ENCODE measurements around the gene AHRR. TPM values are rescaled to one million over a fixed set of nuclear protein-coding genes. Genes with fewer than 3 reads are reported as not detected.

AHRR gene
- total RNA-seq, 2 experiments from 2014 or later, result 35.7 to 41.6 TPM

GRCh38 chr5:432201-432927 lies 110.8 kb downstream of the AHRR start:
- Mint-ChIP-seq H3K4me1 (peaks cover 5% of the 10 kb centered on the region), H3K27me3 (no peaks in the 10 kb centered on the region), H3K27ac (peak overlapping the region; percentile 1), H3K4me3 (no peak overlapping the region), H3K36me3 (peaks cover 14% of the 10 kb centered on the region), H3K9me3 (no peaks in the 10 kb centered on the region)
- DNase-seq, result no peak
- POLR2A ChIA-PET, result no interaction called here
- no peak for ATAC-seq (ENCODE audit: low read depth)

GRCh38 chr5:432928-433791 lies 111.6 kb downstream of the AHRR start:
- ATAC-seq (ENCODE audit: low read depth) (no peak), DNase-seq (peak; percentile 22)
- no peaks in the 10 kb centered on the region for H3K9me3 Mint-ChIP-seq
- H3K27ac Mint-ChIP-seq, result no peak overlapping the region
- POLR2A ChIA-PET, result no interaction called here
- no peak overlapping the region for H3K4me3 Mint-ChIP-seq
- H3K4me1 Mint-ChIP-seq, result peaks cover 5% of the 10 kb centered on the region
- no peaks in the 10 kb centered on the region for H3K27me3 Mint-ChIP-seq
- peaks cover 12% of the 10 kb centered on the region for H3K36me3 Mint-ChIP-seq

GRCh38 chr5:433836-434235 lies 112.3 kb downstream of the AHRR start:
- DNase-seq, result peak; percentile 28
- no peaks in the 10 kb centered on the region for H3K27me3 Mint-ChIP-seq
- no peak overlapping the region for H3K4me3 Mint-ChIP-seq
- peaks cover 5% of the 10 kb centered on the region for H3K4me1 Mint-ChIP-seq
- ATAC-seq (ENCODE audit: low read depth), result no peak
- H3K27ac Mint-ChIP-seq, result no peak overlapping the region
- no peaks in the 10 kb centered on the region for H3K9me3 Mint-ChIP-seq
- POLR2A ChIA-PET, result no interaction called here
- H3K36me3 Mint-ChIP-seq, result peaks cover 10% of the 10 kb centered on the region

GRCh38 chr5:434443-435146 lies 113.1 kb downstream of the AHRR start:
- H3K9me3 Mint-ChIP-seq, result no peaks in the 10 kb centered on the region
- DNase-seq (peak; percentile 28), ATAC-seq (ENCODE audit: low read depth) (no peak)
- POLR2A ChIA-PET, result no interaction called here
- no peaks in the 10 kb centered on the region for H3K27me3 Mint-ChIP-seq
- H3K4me3 Mint-ChIP-seq, result no peak overlapping the region
- peaks cover 7% of the 10 kb centered on the region for H3K36me3 Mint-ChIP-seq
- no peak overlapping the region for H3K27ac Mint-ChIP-seq
- H3K4me1 Mint-ChIP-seq, result peaks cover 4% of the 10 kb centered on the region

GRCh38 chr5:435156-435790 lies 113.8 kb downstream of the AHRR start:
- DNase-seq, result peak; percentile 24
- Mint-ChIP-seq H3K9me3 (no peaks in the 10 kb centered on the region), H3K4me1 (peaks cover 7% of the 10 kb centered on the region), H3K4me3 (no peak overlapping the region), H3K36me3 (peaks cover 7% of the 10 kb centered on the region), H3K27me3 (no peaks in the 10 kb centered on the region), H3K27ac (no peak overlapping the region)
- no peak for ATAC-seq (ENCODE audit: low read depth)
- POLR2A ChIA-PET, result no interaction called here

- H3K9me3 Mint-ChIP-seq, result no peaks in the 10 kb centered on the region
- POLR2A ChIA-PET, result no interaction called here
- H3K4me3 Mint-ChIP-seq, result no peak overlapping the region
- ATAC-seq (ENCODE audit: low read depth) (no peak), DNase-seq (peak; percentile 24)
- no peak overlapping the region for H3K27ac Mint-ChIP-seq
- peaks cover 7% of the 10 kb centered on the region for H3K36me3 Mint-ChIP-seq
- no peaks in the 10 kb centered on the region for H3K27me3 Mint-ChIP-seq
- H3K4me1 Mint-ChIP-seq, result peaks cover 14% of the 10 kb centered on the region
Observed at GRCh38 chr5:435961-436640, 114.6 kb downstream of the AHRR start.

GRCh38 chr5:436641-436975 lies 115.1 kb downstream of the AHRR start:
- DNase-seq, result no peak
- Mint-ChIP-seq H3K27me3 (no peaks in the 10 kb centered on the region), H3K36me3 (peaks cover 7% of the 10 kb centered on the region), H3K4me3 (no peak overlapping the region), H3K4me1 (peaks cover 13% of the 10 kb centered on the region), H3K27ac (no peak overlapping the region), H3K9me3 (no peaks in the 10 kb centered on the region)
- POLR2A ChIA-PET, result no interaction called here
- no peak for ATAC-seq (ENCODE audit: low read depth)

- no peak overlapping the region for H3K4me3 Mint-ChIP-seq
- no peak for ATAC-seq (ENCODE audit: low read depth)
- POLR2A ChIA-PET, result no interaction called here
- no peaks in the 10 kb centered on the region for H3K9me3 Mint-ChIP-seq
- peaks cover 14% of the 10 kb centered on the region for H3K4me1 Mint-ChIP-seq
- H3K27ac Mint-ChIP-seq, result no peak overlapping the region
- H3K36me3 Mint-ChIP-seq, result peaks cover 4% of the 10 kb centered on the region
- no peaks in the 10 kb centered on the region for H3K27me3 Mint-ChIP-seq
- DNase-seq, result peak; percentile 24
Observed at GRCh38 chr5:437281-437771, 115.8 kb downstream of the AHRR start.

GRCh38 chr5:438481-438981 lies 117.0 kb downstream of the AHRR start:
- DNase-seq (peak; percentile 15), ATAC-seq (ENCODE audit: low read depth) (no peak)
- POLR2A ChIA-PET, result no interaction called here

GRCh38 chr5:439181-439580 lies 117.7 kb downstream of the AHRR start:
- no peaks in the 10 kb centered on the region for H3K9me3 Mint-ChIP-seq
- peaks cover 19% of the 10 kb centered on the region for H3K4me1 Mint-ChIP-seq
- H3K27ac Mint-ChIP-seq, result no peak overlapping the region
- peaks cover 3% of the 10 kb centered on the region for H3K36me3 Mint-ChIP-seq
- no peak overlapping the region for H3K4me3 Mint-ChIP-seq
- no peaks in the 10 kb centered on the region for H3K27me3 Mint-ChIP-seq
- ATAC-seq (ENCODE audit: low read depth), result no peak
- POLR2A ChIA-PET, result interaction anchor here (0.9 kb wide), 1 partner anchor 46 kb away, joined by 3 read pairs; no protein-coding TSS in a partner anchor
- peak; percentile 13 for DNase-seq

More at GRCh38 chr5:438481-438981, 117.0 kb downstream of the AHRR start:
- Mint-ChIP-seq H3K9me3 (no peaks in the 10 kb centered on the region), H3K27me3 (no peaks in the 10 kb centered on the region), H3K4me3 (no peak overlapping the region), H3K36me3 (peaks cover 3% of the 10 kb centered on the region), H3K27ac (no peak overlapping the region), H3K4me1 (peaks cover 16% of the 10 kb centered on the region)

- DNase-seq (peak; percentile 22), ATAC-seq (ENCODE audit: low read depth) (no peak)
- no peaks in the 10 kb centered on the region for H3K27me3 Mint-ChIP-seq
- H3K9me3 Mint-ChIP-seq, result no peaks in the 10 kb centered on the region
- peaks cover 24% of the 10 kb centered on the region for H3K4me1 Mint-ChIP-seq
- no peak overlapping the region for H3K27ac Mint-ChIP-seq
- peaks cover 3% of the 10 kb centered on the region for H3K36me3 Mint-ChIP-seq
- H3K4me3 Mint-ChIP-seq, result no peak overlapping the region
- POLR2A ChIA-PET, result interaction anchor here (0.9 kb wide), 1 partner anchor 47 kb away, joined by 3 read pairs; no protein-coding TSS in a partner anchor
Observed at GRCh38 chr5:439636-440035, 118.1 kb downstream of the AHRR start.

GRCh38 chr5:440401-441201 lies 119.1 kb downstream of the AHRR start:
- no peak overlapping the region for H3K27ac Mint-ChIP-seq
- no peaks in the 10 kb centered on the region for H3K27me3 Mint-ChIP-seq
- H3K4me1 Mint-ChIP-seq, result peaks cover 28% of the 10 kb centered on the region
- H3K36me3 Mint-ChIP-seq, result peaks cover 4% of the 10 kb centered on the region
- no peak for ATAC-seq (ENCODE audit: low read depth)
- no peaks in the 10 kb centered on the region for H3K9me3 Mint-ChIP-seq
- peak; percentile 22 for DNase-seq
- POLR2A ChIA-PET, result no interaction called here
- peak overlapping the region; percentile 19 for H3K4me3 Mint-ChIP-seq

All from activated naive CD8-positive, alpha-beta T cell treated with anti-CD3 and anti-CD28 coated beads, Interleukin-2, amount 10 ng/mL, durations not matched to agents 7 days and 5 days (primary cell).